Endothelial cell of umbilical vein (primary cell): ENCODE results near the gene R3HDM2. TPM values are rescaled to one million over a fixed set of nuclear protein-coding genes. Genes with fewer than 3 reads are reported as not detected.
"Not testable (repeated sequence)": the region's sequence is repeated elsewhere in the genome, so short reads cannot be mapped to it uniquely, and the experiment has no call there.

Source experiments
- BruUV-seq: library from RNA; stranded (reverse); fragments of 400-500 nt; replicated peaks from 2 replicates; lab custom pipeline; 2021; lab: Mats Ljungman, UMichigan
- CTCF ChIA-PET: fragments of 300-600, 350-600 bp; sonication (Branson Sonifier 250); formaldehyde crosslinking; loops from one replicate; lab custom pipeline; 2021; ENCODE audit warnings: antibody characterized with exemption, inconsistent platforms; lab: Charles Lee
- POLR2A ChIA-PET: fragments of 300-600, 350-600 bp; sonication (Branson Sonifier 250); formaldehyde crosslinking; loops from one replicate; lab custom pipeline; 2021; ENCODE audit warnings: antibody characterized with exemption, inconsistent platforms; lab: Charles Lee
- DNase-seq: peaks from one replicate; pipeline ENCODE4 v3.0.0-alpha.2; 2011; ENCODE audit warnings: low read depth, low spot score
- FAIRE-seq: peaks from 2 replicates; lab custom pipeline; 2011; peaks lifted over from hg19 to GRCh38; lab: Jason Lieb, UNC
- H2AFZ ChIP-seq: 2 replicates; pipeline ENCODE4 v1.6.0; 2012; ENCODE audit warnings: low read depth, low read length, control low read depth, inconsistent platforms
- H3K27ac ChIP-seq: 2 replicates; pipeline ENCODE4 v1.5.1; 2011; ENCODE audit warnings: low read depth, mild to moderate bottlenecking, control low read depth, low read length, moderate library complexity; ENCODE audit not compliant: insufficient read depth
- H3K27me3 ChIP-seq, 2 experiments: 2 replicates each; pipeline versions ENCODE4 v1.6.0 to v1.6.1; 2011; ENCODE audit warnings: low read length in 2 of 2, mixed read lengths in 1 of 2; ENCODE audit not compliant: control insufficient read depth in 2 of 2, insufficient read depth in 2 of 2
- H3K36me3 ChIP-seq, 2 experiments: 2 replicates in 1 of 2; 3 replicates in 1 of 2; pipeline ENCODE4 v1.5.1; 2011; ENCODE audit warnings: low read length in 2 of 2, mild to moderate bottlenecking in 1 of 2, moderate library complexity in 1 of 2; ENCODE audit not compliant: control insufficient read depth in 2 of 2, insufficient read depth in 2 of 2; ENCODE audit errors: extremely low read depth in 1 of 2
- H3K4me1 ChIP-seq: 3 replicates; pipeline ENCODE4 v1.5.1; 2011; ENCODE audit warnings: mild to moderate bottlenecking, low read length; ENCODE audit not compliant: control insufficient read depth, insufficient read depth; ENCODE audit errors: extremely low read depth
- H3K4me2 ChIP-seq: 2 replicates; pipeline ENCODE4 v1.6.1; 2011; ENCODE audit warnings: low read length, control low read depth, mixed read lengths; ENCODE audit not compliant: insufficient read depth
- H3K4me3 ChIP-seq, 3 experiments: fragments of 200-600 bp in 1 of 3; sonication (generic), shearing (Covaris generic) in 1 of 3; replicated peaks in 1 of 3; 2 replicates each; pipeline ENCODE4 v1.5.1; 2011 to 2016; ENCODE audit warnings: control low read depth in 3 of 3, low read length in 3 of 3, mild to moderate bottlenecking in 2 of 3, inconsistent platforms in 1 of 3, low read depth in 1 of 3, moderate library complexity in 1 of 3; ENCODE audit not compliant: insufficient read depth in 1 of 3
- H3K79me2 ChIP-seq: 2 replicates; pipeline ENCODE4 v1.6.0; 2012; ENCODE audit warnings: low read length, inconsistent platforms; ENCODE audit not compliant: control insufficient read depth, insufficient read depth
- H3K9ac ChIP-seq: replicated peaks from 2 replicates; pipeline ENCODE3; 2011; ENCODE audit warnings: low read length, control low read depth; ENCODE audit not compliant: insufficient read depth; ENCODE audit errors: extremely low read depth
- H3K9me1 ChIP-seq: replicated peaks from 3 replicates; pipeline ENCODE4 v1.6.0; 2011; ENCODE audit warnings: mild to moderate bottlenecking, low read length; ENCODE audit not compliant: control insufficient read depth, insufficient read depth; ENCODE audit errors: extremely low read depth
- H3K9me3 ChIP-seq: replicated peaks from 2 replicates; pipeline ENCODE4 v1.5.1; 2012; ENCODE audit warnings: low read length, inconsistent platforms; ENCODE audit not compliant: control insufficient read depth, insufficient read depth
- H4K20me1 ChIP-seq: replicated peaks from 2 replicates; pipeline ENCODE3; 2011; ENCODE audit warnings: mild to moderate bottlenecking, low read length; ENCODE audit not compliant: control insufficient read depth, insufficient read depth; ENCODE audit errors: extremely low read depth
- EZH2 ChIP-seq: IDR thresholded peaks from 2 replicates; pipeline ENCODE4 v1.6.1; 2012; ENCODE audit warnings: borderline replicate concordance, low read depth, mild to moderate bottlenecking, moderate library complexity, low read length, inconsistent platforms; ENCODE audit not compliant: severe bottlenecking
- FOS ChIP-seq: IDR thresholded peaks from 2 replicates; pipeline ENCODE4 v1.6.1; 2011; ENCODE audit warnings: mild to moderate bottlenecking, low read length, moderate library complexity, borderline replicate concordance; ENCODE audit not compliant: insufficient read depth
- GATA2 ChIP-seq: IDR thresholded peaks from 2 replicates; pipeline ENCODE4 v1.7.0; 2011; ENCODE audit warnings: low read depth, mild to moderate bottlenecking, moderate library complexity, mixed read lengths, low read length; ENCODE audit not compliant: insufficient read length, insufficient read depth
- MYC ChIP-seq: IDR thresholded peaks from one replicate; pipeline ENCODE4 v1.6.1; 2011; ENCODE audit warnings: mild to moderate bottlenecking, low read depth, low read length
- POLR2A ChIP-seq: IDR thresholded peaks from 2 replicates; pipeline ENCODE4 v1.6.1; 2012; ENCODE audit warnings: low read depth, mild to moderate bottlenecking, control low read depth, low read length
- dilution Hi-C: fragments of 300-500 bp; cut with MboI; formaldehyde crosslinking; loops from one replicate; pipeline ENCODE4 v1.15.0; 2019; ENCODE audit warnings: low sequenced_read_pairs; ENCODE audit not compliant: extremely low pct_ligation_motif_present
- intact Hi-C: fragments of 100-400 bp; cut with micrococcal nuclease; formaldehyde crosslinking; loops from one replicate; pipeline ENCODE4 v1.10.0; 2022
- polyA plus RNA-seq, 4 experiments: library from polyadenylated mRNA; depleted of rRNA in 3 of 4; stranded (reverse) in 3 of 4; unstranded in 1 of 4; fragments of >200 nt; gene quantifications; 2 replicates each; pipeline versions ENCODE4 v1.2.1 to v1.2.3, GENCODE V29; 2011 to 2012; ENCODE audit warnings: missing spikeins in 1 of 4
- total RNA-seq: library from RNA; stranded (reverse); gene quantifications from 2 replicates; pipeline ENCODE4 v1.2.3, GENCODE V29; 2021
- TF ChIP-seq, protein P1 (sequence below): IDR thresholded peaks from 2 replicates; pipeline ENCODE4 v1.6.1; 2011; ENCODE audit not compliant: insufficient read depth, insufficient read length
- TF ChIP-seq, protein P2 (sequence below), 2 donors: IDR thresholded peaks; 1 replicate in 1 of 2; 2 replicates in 1 of 2; pipeline ENCODE4 v1.5.1; 2011; ENCODE audit warnings: low read length in 2 of 2, mild to moderate bottlenecking in 2 of 2, moderate library complexity in 2 of 2, control low read depth in 1 of 2, inconsistent platforms in 1 of 2, low read depth in 1 of 2; ENCODE audit not compliant: insufficient read depth in 1 of 2; ENCODE audit errors: extremely low read depth in 1 of 2

The R3HDM2 gene
- total and polyA plus RNA-seq, 2 donors (not counting 3 experiments of a cell fraction or from before 2014, with no cell fraction given) = 26.1 to 31.3 TPM

DNA sequence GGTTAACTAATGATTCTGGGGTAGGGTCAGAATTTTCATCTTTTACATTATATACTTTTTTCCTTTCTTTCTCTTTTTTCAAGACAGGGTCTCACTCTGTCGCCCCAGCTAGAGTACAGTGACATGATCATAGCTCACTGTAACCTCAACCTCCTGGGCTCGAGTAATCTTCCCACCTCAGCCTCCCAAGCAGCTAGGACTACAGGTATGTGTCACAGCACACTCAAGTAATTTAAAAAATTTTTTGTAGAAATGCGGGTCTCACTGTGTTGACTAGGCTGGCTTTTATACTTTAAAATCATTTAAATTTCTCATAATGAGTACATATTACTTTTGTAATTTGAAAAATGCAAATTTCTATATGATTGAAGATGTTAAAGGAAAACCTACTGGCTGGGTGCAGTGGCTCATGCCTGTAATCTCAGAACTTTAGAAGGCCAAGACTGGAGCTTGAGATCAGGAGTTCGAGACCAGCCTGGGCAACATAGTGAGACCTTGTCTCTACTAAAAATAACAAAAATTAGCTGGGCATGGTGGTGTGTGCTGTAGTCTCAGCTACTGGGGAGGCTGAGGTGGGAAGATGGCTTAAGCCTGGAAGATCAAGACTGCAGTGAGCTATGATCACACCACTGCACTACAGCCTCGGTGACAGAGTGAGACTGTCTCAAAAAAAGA, 25.7 kb downstream of the R3HDM2 start:
- H2AFZ ChIP-seq = no peak overlapping the region
- H3K4me2 ChIP-seq = no peak overlapping the region
- no peak for FAIRE-seq
- no peaks in the 10 kb centered on the region for H3K9me3 ChIP-seq
- intact Hi-C loops (no loop called here), dilution Hi-C loops (no loop called here)
- TF ChIP-seq GATA2 = no peak
- no peak for TF ChIP-seq MYC
- TF ChIP-seq, protein P1, sequence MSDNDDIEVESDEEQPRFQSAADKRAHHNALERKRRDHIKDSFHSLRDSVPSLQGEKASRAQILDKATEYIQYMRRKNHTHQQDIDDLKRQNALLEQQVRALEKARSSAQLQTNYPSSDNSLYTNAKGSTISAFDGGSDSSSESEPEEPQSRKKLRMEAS = no peak
- TF ChIP-seq POLR2A = no peak
- TF ChIP-seq EZH2 = no peak
- TF ChIP-seq, protein P2, sequence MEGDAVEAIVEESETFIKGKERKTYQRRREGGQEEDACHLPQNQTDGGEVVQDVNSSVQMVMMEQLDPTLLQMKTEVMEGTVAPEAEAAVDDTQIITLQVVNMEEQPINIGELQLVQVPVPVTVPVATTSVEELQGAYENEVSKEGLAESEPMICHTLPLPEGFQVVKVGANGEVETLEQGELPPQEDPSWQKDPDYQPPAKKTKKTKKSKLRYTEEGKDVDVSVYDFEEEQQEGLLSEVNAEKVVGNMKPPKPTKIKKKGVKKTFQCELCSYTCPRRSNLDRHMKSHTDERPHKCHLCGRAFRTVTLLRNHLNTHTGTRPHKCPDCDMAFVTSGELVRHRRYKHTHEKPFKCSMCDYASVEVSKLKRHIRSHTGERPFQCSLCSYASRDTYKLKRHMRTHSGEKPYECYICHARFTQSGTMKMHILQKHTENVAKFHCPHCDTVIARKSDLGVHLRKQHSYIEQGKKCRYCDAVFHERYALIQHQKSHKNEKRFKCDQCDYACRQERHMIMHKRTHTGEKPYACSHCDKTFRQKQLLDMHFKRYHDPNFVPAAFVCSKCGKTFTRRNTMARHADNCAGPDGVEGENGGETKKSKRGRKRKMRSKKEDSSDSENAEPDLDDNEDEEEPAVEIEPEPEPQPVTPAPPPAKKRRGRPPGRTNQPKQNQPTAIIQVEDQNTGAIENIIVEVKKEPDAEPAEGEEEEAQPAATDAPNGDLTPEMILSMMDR (IDR thresholded peaks at IDR 0.05; ENCODE audit: extremely low read depth in 1 of 2, insufficient read depth in 1 of 2, low read depth in 1 of 2, low read length in 2 of 2) = no peak
- TF ChIP-seq FOS = no peak
- H4K20me1 ChIP-seq = no peaks in the 10 kb centered on the region
- H3K9me1 ChIP-seq = no peaks in the 10 kb centered on the region
- BruUV-seq = no TSS peak
- no peaks in the 10 kb centered on the region for H3K27me3 ChIP-seq
- no peak for DNase-seq
- H3K9ac ChIP-seq = no peak overlapping the region
- no peaks in the 10 kb centered on the region for H3K36me3 ChIP-seq
- ChIA-PET POLR2A (no interaction called here), CTCF (no interaction called here)
- H3K79me2 ChIP-seq = no peaks in the 10 kb centered on the region
- H3K4me1 ChIP-seq = no peaks in the 10 kb centered on the region
- H3K4me3 ChIP-seq = no peak overlapping the region
- H3K27ac ChIP-seq = no peak overlapping the region

DNA sequence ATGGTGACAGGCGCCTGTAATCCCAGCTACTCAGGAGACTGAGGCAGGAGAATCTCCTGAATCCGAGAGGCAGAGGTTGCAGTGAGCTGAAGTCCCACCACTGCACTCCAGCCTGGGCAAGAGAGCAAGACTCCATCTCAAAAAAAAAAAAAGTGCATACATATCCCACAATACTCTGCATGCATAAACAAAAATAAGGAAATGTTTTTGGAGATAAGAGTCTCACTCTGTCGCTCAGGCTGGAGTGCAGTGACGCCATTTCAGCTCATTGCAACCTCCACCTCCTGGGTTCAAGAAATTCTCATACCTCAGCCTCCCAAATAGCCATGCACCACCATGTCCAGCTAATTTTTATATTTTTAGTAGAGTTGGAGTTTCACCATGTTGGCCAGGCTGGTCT, 28.7 kb downstream of the R3HDM2 start:
- H2AFZ ChIP-seq, H3K4me1 ChIP-seq, H4K20me1 ChIP-seq, H3K79me2 ChIP-seq, BruUV-seq, intact Hi-C loops, H3K27me3 ChIP-seq, H3K4me2 ChIP-seq, H3K36me3 ChIP-seq, H3K27ac ChIP-seq, H3K9ac ChIP-seq, FAIRE-seq, H3K9me1 ChIP-seq, H3K9me3 ChIP-seq, H3K4me3 ChIP-seq, DNase-seq, dilution Hi-C loops, POLR2A ChIA-PET: not testable (repeated sequence)
- CTCF ChIA-PET = interaction anchor here (1.1 kb wide), 1 partner anchor 9 kb away, joined by 3 read pairs; no protein-coding TSS in a partner anchor
